DMS53 treated with DMSO at 0.1 percent for 48 hours (cell line): ENCODE measurements around the gene TRAK1.

Experiments used
- DNase-seq: peaks from one replicate; lab custom pipeline; 2025; ENCODE audit not compliant: unreplicated experiment; lab: John Stamatoyannopoulos, UW

TRAK1 gene

DNA sequence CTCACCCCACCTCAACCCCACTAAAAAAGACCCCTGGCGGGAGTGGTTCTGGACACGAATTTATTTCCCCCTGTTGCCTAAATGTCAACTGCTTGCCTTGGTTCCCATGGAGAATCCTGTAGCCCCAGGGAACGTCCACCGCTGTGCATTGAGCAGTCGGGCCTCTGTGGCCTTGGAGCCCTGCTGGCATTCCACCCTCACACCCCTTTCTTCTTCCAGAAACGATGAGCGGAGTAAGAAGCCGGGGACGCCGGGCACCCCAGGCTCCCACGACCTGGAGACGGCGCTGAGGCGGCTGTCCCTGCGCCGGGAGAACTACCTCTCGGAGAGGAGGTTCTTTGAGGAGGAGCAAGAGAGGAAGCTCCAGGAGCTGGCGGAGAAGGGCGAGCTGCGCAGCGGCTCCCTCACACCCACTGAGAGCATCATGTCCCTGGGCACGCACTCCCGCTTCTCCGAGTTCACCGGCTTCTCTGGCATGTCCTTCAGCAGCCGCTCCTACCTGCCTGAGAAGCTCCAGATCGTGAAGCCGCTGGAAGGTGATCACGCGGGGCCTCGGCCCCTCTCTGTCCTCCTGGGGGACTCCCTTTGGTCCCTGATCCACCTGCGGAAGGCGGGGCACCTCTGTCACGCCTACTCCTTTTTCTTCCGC lies 111.2 kb downstream of the TRAK1 start:
- DNase-seq = no peak

GRCh38 chr3:42204867-42205599 lies 113.9 kb downstream of the TRAK1 start:
- DNase-seq = no peak

DNA sequence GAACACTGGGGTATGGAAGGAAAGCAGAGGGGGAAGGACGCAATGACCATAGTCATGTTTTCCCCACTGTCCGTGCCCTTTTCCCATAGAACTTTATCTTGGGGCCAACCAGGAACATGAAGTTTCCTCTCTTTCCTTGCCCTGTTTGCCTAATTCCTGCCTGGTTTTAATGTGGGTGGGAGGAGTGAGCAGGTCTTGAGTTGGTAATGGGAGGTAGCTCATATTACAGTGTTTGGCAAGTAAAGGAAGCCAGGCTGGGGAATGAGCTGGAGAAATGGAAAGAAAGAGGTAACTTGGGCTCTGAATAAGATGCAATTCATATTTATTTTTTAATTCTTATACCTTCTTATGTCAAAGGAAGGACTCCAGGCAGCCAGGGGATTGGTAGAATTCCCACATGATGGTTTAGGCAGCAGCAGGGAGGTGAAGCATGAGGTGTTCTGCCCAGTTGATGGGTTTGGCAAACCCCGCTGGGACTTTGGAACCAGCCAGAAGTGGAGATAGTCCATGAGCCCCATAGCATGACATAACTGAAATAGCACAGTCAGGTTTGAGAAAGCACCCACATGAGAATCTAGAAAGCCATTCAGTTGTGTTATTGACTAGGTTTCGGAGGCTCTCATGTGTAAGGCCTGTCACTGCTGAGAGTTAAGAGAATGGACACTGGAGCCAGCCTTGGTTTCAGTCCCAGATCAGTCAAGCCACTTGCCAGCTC lies 114.8 kb downstream of the TRAK1 start:
- DNase-seq = no peak

- DNase-seq = no peak
Measured at GRCh38 chr3:42209917-42210316, 118.8 kb downstream of the TRAK1 start.

GRCh38 chr3:42210726-42211125 lies 119.6 kb downstream of the TRAK1 start:
- DNase-seq = no peak

DNA sequence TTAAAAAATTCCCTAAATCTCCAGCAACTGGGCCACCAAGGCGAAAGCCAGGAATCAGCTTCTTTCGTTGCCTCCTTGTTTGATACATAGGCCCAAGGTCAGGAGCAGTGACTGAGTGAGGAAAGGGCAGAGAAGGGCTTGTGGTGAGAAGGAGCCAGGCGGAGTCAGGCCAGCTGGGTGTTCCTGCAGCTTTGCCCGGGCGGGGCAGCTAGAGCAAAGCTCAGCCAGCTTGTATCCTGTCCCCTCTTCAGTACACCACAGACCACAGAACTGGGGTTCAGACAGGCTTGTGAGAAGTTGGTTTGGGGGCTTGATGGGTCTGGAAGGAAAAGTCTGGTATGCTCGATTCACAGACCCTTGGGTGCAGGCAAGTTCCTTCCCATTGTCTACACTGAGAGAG lies 122.3 kb downstream of the TRAK1 start:
- no peak for DNase-seq

DNA sequence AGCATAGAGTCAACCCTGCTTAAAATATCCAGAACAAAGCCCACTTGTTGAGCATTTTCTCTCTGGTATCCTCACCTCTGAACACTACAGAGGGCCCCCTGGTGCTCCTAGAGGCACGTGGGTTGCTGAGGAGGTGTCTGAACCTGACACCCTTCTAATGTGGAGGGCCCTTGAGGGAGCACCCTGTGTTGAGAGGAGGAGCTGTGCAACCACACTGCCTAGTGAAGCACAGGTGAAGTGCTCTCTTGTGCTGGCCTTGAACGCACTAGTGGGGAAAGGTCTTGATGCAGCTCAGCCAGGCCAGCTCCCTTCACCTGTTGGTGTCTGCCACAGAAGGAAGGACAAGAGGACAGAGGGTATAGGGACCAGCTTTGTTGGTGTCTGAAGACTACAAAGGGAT lies 122.9 kb downstream of the TRAK1 start:
- no peak for DNase-seq

DNA sequence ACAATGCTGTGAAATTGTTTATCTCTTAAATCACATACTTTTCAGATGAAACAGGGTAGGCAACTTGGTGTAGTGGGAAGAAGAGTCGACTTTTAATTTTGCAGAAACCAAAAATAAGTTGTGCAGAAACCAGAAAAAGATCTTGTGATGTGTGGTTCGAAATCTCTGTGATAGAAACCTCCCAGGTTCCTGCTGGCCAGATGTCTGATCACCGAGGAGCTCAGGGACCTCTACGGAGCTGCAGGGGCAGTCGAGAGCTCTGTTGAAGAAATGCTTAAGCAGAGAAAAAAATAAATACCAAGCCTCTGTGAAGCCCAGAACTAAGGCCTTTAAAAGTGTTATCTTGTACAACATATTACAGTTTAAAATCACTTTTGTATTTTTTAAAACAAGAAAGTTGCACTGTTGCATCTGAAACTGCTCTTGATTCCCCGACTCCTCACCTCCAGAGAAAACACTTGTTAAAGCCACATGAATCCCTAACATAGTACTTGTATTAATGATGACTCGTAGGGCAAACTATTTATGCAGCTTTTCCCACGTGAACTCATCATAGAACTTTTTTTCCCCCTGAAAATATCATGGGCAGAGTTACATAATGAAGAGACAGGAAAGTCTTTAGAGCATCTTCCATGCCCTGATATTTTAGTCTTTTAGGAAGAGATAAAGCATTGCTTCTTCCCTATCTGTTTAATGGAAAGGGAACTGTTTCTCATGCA lies 123.6 kb downstream of the TRAK1 start:
- no peak for DNase-seq

DNA sequence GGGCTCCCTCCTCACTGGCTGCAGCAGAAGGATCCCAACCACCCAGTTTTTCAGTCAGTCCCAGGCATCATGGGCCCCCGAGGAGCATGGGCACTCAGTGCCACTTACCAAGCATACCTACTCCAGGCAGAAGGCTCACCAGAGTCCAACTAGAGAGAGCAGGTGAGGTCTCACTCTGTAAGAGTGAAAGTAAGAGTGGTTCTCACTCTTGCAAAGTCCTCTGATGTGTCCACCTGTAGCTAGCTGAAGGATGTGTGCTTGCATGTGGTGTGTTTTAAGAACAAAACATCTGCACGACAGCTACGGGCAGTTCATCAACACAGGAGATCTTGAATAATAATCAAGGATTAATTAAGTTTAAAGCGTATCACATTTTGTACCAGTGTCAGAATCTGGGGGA lies 125.1 kb downstream of the TRAK1 start:
- no peak for DNase-seq

DNA sequence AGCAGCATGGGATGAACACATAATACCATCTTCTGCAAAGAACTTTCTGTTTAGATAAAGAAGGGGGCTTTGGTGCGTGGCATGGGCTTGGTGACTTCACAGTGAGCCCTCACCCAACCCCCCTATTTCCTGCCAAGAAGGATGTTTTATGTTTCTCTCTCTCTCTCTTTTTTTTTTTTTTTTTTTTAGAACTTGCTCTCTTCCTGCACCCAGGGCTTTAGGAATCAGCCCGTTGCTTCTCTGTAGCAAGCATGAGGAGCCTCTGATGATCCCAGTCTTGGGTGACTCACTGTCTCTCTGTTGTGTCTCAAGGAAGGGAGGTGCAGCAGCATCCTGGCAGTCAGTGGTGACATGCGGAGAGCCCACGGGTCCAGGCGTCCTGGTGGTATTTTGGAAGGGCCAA lies 125.8 kb downstream of the TRAK1 start:
- DNase-seq = no peak

DNA sequence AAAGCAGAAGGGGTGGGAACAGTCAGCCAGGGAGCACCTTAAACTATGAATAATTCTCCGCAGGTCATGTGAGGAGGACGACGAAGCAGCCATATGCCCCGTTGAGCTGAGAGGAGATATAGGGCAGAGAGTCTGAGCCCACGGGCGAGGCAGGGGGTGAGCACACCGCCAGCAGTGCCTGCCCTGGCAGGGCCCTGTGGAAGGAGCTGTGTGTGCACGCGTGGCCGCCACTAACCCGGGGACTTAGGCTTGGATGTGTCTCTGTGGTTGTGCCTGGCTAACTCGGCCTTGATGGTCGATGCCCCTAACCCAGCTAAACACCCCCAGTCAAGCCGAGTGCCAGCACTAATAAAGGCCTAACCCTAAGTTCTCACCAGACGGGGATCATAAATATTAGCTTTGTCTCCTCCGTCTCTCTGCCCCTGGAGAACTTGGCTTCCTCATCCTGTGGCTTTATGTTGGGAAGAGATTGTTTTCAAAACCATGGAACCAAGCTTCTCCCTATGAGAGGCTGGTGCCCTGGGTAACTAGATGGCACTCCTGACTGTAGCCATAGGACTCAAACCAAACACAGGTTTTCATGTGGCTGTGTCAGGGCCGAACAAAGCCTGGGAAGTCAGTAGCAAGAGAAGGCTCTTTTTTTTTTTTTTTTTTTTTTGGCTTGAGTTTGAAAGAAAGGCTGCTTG lies 129.4 kb downstream of the TRAK1 start:
- no peak for DNase-seq

GRCh38 chr3:42222942-42223693 lies 132.0 kb downstream of the TRAK1 start:
- DNase-seq = no peak

DNA sequence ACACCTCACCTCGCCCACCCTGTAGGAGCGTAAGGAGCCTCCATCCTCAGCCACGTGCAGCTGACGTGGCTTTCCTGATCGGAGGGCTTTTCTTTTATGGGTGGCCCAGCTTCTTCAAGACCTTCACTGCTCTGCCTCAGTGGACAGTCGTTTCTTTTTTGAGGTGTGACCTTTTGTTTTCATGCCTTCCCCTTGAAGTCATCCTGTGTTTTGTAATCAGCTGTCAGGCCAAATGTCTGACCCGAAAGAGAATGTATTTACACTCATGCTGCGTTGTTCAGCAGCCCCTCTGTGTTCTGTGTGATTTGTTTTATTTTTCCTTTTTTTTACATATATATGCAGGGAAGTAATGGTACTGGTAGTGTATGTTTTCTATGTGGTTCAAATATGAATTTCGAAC lies 133.0 kb downstream of the TRAK1 start:
- no peak for DNase-seq

GRCh38 chr3:42224658-42225421 lies 133.7 kb downstream of the TRAK1 start:
- DNase-seq = no peak

- no peak for DNase-seq
Measured at GRCh38 chr3:42225486-42226363, 134.6 kb downstream of the TRAK1 start.

- no peak for DNase-seq
Measured at GRCh38 chr3:42226470-42227425, 135.6 kb downstream of the TRAK1 start.

DNA sequence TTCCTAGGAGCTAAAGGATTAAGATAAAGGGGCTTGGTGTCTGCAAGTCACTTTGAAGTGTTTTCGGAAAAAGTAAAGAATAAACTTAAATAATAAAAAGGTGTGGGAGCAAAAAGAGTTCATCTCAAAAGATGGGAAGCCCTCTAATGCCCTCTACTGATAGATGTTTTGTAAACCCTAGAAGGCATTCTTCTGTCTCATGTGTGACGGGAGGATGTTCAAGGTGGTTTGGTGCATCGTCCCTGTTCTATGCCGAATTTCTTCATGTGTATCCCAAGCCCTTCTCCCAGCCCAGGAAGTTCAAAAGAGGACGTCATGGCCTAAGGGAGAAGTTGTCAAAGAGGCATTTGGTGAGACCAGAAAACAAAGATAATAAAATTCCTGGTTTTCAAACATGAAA lies 137.6 kb downstream of the TRAK1 start:
- DNase-seq = no peak
